Astrocyte (in vitro differentiated cells and primary cell): Measurements from ENCODE around the gene DDX6.
"Not testable (repeated sequence)": the region's sequence is repeated elsewhere in the genome, so short reads cannot be mapped to it uniquely, and the experiment has no call there.

Source experiments
- CTCF ChIP-seq: IDR thresholded peaks from 2 replicates; pipeline ENCODE4 v1.5.1; 2011; ENCODE audit warnings: low read depth, mild to moderate bottlenecking, inconsistent platforms, low read length, moderate library complexity; ENCODE audit not compliant: insufficient read depth
- EZH2 ChIP-seq: IDR thresholded peaks from 2 replicates; pipeline ENCODE4 v1.6.1; 2012; ENCODE audit warnings: mild to moderate bottlenecking, low read length, inconsistent platforms; ENCODE audit not compliant: insufficient read depth

- not testable (repeated sequence) for TF ChIP-seq CTCF, EZH2
These were observed 63.3 kb downstream of the DDX6 start for GRCh38 chr11:118727721-118728066.
